HepG2 (cell line): ENCODE results near the gene GPT2. TPM values are rescaled to one million over a fixed set of nuclear protein-coding genes. Genes with fewer than 3 reads are reported as not detected.

Experiments
- BCL6 ChIP-seq: IDR thresholded peaks from 2 replicates; pipeline ENCODE4 v1.6.1; 2016; ENCODE audit warnings: missing genetic modification reagents, missing compliant biosample characterization
- CHD2 ChIP-seq: IDR thresholded peaks from 2 replicates; pipeline ENCODE4 v1.6.1; 2011; ENCODE audit warnings: low read depth, low read length, improper control_type of control experiment
- ELF4 ChIP-seq: sonication (generic); formaldehyde crosslinking; IDR thresholded peaks from 2 replicates; pipeline ENCODE4 v1.5.0; 2020; ENCODE audit warnings: missing genetic modification reagents, mild to moderate bottlenecking, moderate library complexity, borderline replicate concordance
- FLYWCH1 ChIP-seq: sonication (generic); formaldehyde crosslinking; IDR thresholded peaks from 2 replicates; pipeline ENCODE4 v1.8.1; 2023; ENCODE audit warnings: mild to moderate bottlenecking, missing genetic modification reagents
- GFI1 ChIP-seq: sonication (generic); formaldehyde crosslinking; IDR thresholded peaks from 2 replicates; pipeline ENCODE4 v1.5.0; 2020; ENCODE audit warnings: missing genetic modification reagents, mild to moderate bottlenecking, borderline replicate concordance
- GZF1 ChIP-seq: sonication (generic); formaldehyde crosslinking; IDR thresholded peaks from 2 replicates; pipeline ENCODE4 v1.5.1; 2020; ENCODE audit warnings: mild to moderate bottlenecking, missing genetic modification reagents
- HDAC1 ChIP-seq: sonication (generic); formaldehyde crosslinking; IDR thresholded peaks from 2 replicates; pipeline ENCODE4 v1.5.1; 2020; ENCODE audit warnings: mild to moderate bottlenecking, missing genetic modification reagents
- KDM2A ChIP-seq: sonication (generic); formaldehyde crosslinking; IDR thresholded peaks from 2 replicates; pipeline ENCODE4 v1.4.0; 2020; ENCODE audit warnings: low read depth, missing genetic modification reagents, borderline replicate concordance
- MYC ChIP-seq: sonication (generic); formaldehyde crosslinking; IDR thresholded peaks from 2 replicates; pipeline ENCODE4 v1.9.0; 2021; ENCODE audit warnings: missing genetic modification reagents, borderline replicate concordance
- NONO ChIP-seq, 2 experiments: fragments of 450-650 bp in 1 of 2; sonication (generic) in 1 of 2; formaldehyde crosslinking in 1 of 2; IDR thresholded peaks in 1 of 2; conservative IDR thresholded peaks in 1 of 2; 2 replicates each; pipeline versions ENCODE4 v1.6.1 to v1.8.0; 2017 to 2022; ENCODE audit warnings: mild to moderate bottlenecking in 1 of 2, missing genetic modification reagents in 1 of 2, moderate library complexity in 1 of 2
- RAD51 ChIP-seq: fragments of 450-650 bp; IDR thresholded peaks from 2 replicates; pipeline ENCODE4 v1.6.1; 2016; ENCODE audit warnings: borderline replicate concordance
- RXRA ChIP-seq: sonication (generic); formaldehyde crosslinking; IDR thresholded peaks from 2 replicates; pipeline ENCODE4 v1.5.1; 2020; ENCODE audit warnings: missing genetic modification reagents
- SIN3B ChIP-seq: fragments of 150-350 bp; IDR thresholded peaks from 2 replicates; pipeline ENCODE4 v1.6.1; 2014; ENCODE audit warnings: low read length
- SNAPC2 ChIP-seq: sonication (generic); formaldehyde crosslinking; IDR thresholded peaks from 2 replicates; pipeline ENCODE4 v1.8.1; 2022; ENCODE audit warnings: mild to moderate bottlenecking, missing genetic modification reagents
- SP2 ChIP-seq: sonication (generic); formaldehyde crosslinking; IDR thresholded peaks from 2 replicates; pipeline ENCODE4 v1.5.1; 2020; ENCODE audit warnings: mild to moderate bottlenecking, missing genetic modification reagents
- U2AF2 ChIP-seq: fragments of 200-400 bp; formaldehyde crosslinking; IDR thresholded peaks from 2 replicates; pipeline ENCODE4 v1.6.1; 2017; ENCODE audit warnings: low read depth, mild to moderate bottlenecking, low read length
- ZNF274 ChIP-seq: sonication (generic); formaldehyde crosslinking; IDR thresholded peaks from 2 replicates; pipeline ENCODE4 v1.5.1; 2020; ENCODE audit warnings: mild to moderate bottlenecking, missing genetic modification reagents
- ZNF660 ChIP-seq: sonication (generic); formaldehyde crosslinking; IDR thresholded peaks from 2 replicates; pipeline ENCODE4 v1.5.1; 2020; ENCODE audit warnings: mild to moderate bottlenecking, low read depth, missing genetic modification reagents, borderline replicate concordance
- polyA plus RNA-seq, 8 experiments: library from polyadenylated mRNA; depleted of rRNA in 3 of 8; stranded (reverse) in 7 of 8; unstranded in 1 of 8; fragments of >200 nt; fragmentation: Illumina TruSeq in 4 of 8; extraction: Trizol in 4 of 8; gene quantifications; 2 replicates each; pipeline versions ENCODE4 v1.2.1 to v1.2.3, GENCODE V29; 2011 to 2016; ENCODE audit warnings: low read depth in 4 of 8, missing spikeins in 1 of 8, mixed read lengths in 1 of 8; ENCODE audit not compliant: insufficient read depth in 1 of 8
- total RNA-seq, 5 experiments: library from RNA; depleted of rRNA; stranded (reverse); fragments of >200 nt; fragmentation: Illumina TruSeq; extraction: Trizol; gene quantifications; 2 replicates each; pipeline ENCODE4 v1.2.3, GENCODE V29; 2016; ENCODE audit warnings: low read depth in 1 of 5
- TF ChIP-seq, protein P1 (sequence below): sonication (generic); formaldehyde crosslinking; IDR thresholded peaks from 2 replicates; pipeline ENCODE4 v1.4.0; 2020; ENCODE audit warnings: missing genetic modification reagents
- TF ChIP-seq, protein P2 (sequence below): sonication (generic); formaldehyde crosslinking; IDR thresholded peaks from 2 replicates; pipeline ENCODE4 v1.5.1; 2020; ENCODE audit warnings: mild to moderate bottlenecking, missing genetic modification reagents
- TF ChIP-seq, protein P3 (sequence below): sonication (generic); formaldehyde crosslinking; IDR thresholded peaks from 2 replicates; pipeline ENCODE4 v1.8.1; 2023; ENCODE audit warnings: missing genetic modification reagents, inconsistent platforms, borderline replicate concordance

GPT2 gene
- total and polyA plus RNA-seq, 2 of the 13 experiments (the other 11 are each of a cell fraction or from before 2014, with no cell fraction given), result 138 to 267 TPM

DNA sequence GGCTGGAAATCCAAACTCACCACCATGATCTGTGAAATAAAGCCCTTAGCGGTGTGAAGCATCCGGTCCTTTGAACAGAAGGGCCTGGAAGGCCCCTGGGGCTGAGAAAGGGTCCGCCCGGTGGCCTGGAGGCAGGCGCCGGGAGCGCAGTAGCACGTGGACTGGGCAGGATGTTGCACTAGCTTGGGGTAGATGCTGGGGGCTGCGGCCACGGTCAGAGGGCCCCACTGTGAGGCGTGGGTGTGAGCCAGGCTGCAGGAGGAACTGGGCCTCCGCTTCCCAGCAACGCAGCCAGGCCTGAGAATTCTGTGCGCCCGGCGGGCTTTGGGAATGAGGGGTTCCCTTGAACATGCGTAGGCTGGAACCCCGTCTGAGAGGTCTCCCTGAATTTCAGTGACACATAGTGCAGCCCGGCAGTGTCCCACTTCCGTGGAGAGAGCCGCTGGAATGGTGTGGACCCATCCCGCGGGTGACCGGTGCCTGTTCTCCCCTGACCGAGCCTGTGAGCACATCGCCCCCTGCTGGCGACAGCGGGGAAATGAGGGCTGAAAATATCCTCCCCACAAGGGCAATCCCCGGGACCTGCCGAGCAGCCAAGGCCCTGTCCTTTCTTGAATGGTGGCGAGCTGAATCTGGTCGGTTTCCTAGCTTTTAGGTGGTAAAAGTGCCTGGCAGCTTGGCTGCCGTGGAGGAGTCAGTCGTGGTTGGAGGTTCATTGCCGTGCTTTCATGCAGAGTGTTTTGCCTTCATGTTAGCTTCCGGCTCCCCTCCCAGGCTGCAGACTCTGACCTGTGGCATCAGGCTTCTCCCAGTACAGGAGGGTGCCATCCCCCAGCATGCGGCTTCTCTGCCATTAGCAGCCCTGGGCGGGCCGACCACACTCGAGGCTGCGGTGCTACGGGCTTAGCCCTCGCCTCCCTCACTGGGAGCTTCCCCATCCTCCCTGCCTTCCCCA lies 45.5 kb downstream of the GPT2 start (continued):
- TF ChIP-seq, protein P1, sequence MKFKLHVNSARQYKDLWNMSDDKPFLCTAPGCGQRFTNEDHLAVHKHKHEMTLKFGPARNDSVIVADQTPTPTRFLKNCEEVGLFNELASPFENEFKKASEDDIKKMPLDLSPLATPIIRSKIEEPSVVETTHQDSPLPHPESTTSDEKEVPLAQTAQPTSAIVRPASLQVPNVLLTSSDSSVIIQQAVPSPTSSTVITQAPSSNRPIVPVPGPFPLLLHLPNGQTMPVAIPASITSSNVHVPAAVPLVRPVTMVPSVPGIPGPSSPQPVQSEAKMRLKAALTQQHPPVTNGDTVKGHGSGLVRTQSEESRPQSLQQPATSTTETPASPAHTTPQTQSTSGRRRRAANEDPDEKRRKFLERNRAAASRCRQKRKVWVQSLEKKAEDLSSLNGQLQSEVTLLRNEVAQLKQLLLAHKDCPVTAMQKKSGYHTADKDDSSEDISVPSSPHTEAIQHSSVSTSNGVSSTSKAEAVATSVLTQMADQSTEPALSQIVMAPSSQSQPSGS (CRISPR knock-in tag), result 0 out of 2 replicates have a peak, but pooled peaks have one; percentile 38
- TF ChIP-seq FLYWCH1 (no peak), ZNF660 (CRISPR knock-in tag) (no peak), SNAPC2 (no peak), SIN3B (no peak), ZNF274 (CRISPR knock-in tag) (peak; percentile 43; the same call in 1 of the 2 replicates), MYC (CRISPR knock-in tag) (no peak), SP2 (CRISPR knock-in tag) (no peak), RXRA (peak; percentile 18; the same call in 1 of the 2 replicates), CHD2 (no peak), BCL6 (no peak), HDAC1 (no peak), KDM2A (peak; percentile 74; the same call in 1 of the 2 replicates), GZF1 (CRISPR knock-in tag) (no peak), ELF4 (no peak), GFI1 (CRISPR knock-in tag) (no peak), U2AF2 (no peak), RAD51 (no peak), NONO (IDR thresholded peaks at IDR 0.05) (no peak), NONO (CRISPR knock-in tag; conservative IDR thresholded peaks at IDR 0.05) (0 out of 2 replicates have a peak, but pooled peaks have one; percentile 43)
- TF ChIP-seq, protein P2, sequence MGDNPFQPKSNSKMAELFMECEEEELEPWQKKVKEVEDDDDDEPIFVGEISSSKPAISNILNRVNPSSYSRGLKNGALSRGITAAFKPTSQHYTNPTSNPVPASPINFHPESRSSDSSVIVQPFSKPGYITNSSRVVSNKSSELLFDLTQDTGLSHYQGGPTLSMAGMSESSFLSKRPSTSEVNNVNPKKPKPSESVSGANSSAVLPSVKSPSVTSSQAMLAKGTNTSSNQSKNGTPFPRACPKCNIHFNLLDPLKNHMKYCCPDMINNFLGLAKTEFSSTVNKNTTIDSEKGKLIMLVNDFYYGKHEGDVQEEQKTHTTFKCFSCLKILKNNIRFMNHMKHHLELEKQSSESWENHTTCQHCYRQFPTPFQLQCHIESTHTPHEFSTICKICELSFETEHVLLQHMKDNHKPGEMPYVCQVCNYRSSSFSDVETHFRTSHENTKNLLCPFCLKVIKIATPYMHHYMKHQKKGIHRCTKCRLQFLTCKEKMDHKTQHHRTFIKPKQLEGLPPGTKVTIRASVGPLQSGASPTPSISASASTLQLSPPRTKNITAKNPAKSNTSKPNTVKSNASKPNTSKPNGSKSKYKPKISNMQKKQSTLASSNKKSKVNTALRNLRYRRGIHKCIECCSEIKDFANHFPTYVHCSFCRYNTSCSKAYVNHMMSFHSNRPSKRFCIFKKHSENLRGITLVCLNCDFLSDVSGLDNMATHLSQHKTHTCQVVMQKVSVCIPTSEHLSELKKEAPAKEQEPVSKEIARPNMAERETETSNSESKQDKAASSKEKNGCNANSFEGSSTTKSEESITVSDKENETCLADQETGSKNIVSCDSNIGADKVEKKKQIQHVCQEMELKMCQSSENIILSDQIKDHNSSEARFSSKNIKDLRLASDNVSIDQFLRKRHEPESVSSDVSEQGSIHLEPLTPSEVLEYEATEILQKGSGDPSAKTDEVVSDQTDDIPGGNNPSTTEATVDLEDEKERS (CRISPR knock-in tag), result no peak
- TF ChIP-seq, protein P3, sequence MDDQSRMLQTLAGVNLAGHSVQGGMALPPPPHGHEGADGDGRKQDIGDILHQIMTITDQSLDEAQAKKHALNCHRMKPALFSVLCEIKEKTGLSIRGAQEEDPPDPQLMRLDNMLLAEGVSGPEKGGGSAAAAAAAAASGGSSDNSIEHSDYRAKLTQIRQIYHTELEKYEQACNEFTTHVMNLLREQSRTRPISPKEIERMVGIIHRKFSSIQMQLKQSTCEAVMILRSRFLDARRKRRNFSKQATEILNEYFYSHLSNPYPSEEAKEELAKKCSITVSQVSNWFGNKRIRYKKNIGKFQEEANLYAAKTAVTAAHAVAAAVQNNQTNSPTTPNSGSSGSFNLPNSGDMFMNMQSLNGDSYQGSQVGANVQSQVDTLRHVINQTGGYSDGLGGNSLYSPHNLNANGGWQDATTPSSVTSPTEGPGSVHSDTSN (CRISPR knock-in tag), result no peak
